GM12891 (cell line): Measurements from ENCODE around the gene VEGFD.

Source experiments
- POLR2AphosphoS5 ChIP-seq: IDR thresholded peaks from 2 replicates; pipeline ENCODE4 v1.6.1; 2011; ENCODE audit warnings: low read depth, low read length, control low read depth
- TAF1 ChIP-seq: IDR thresholded peaks from 2 replicates; pipeline ENCODE4 v1.6.1; 2011; ENCODE audit warnings: low read depth, low read length, control low read depth

- TF ChIP-seq POLR2AphosphoS5 (no peak), TAF1 (no peak)
Observed at GRCh38 chrX:15328131-15328530, 56.1 kb downstream of the VEGFD start.
